Lung (tissue), 12 donors: ENCODE data around the gene CYP1A1. TPM values are rescaled to one million over a fixed set of nuclear protein-coding genes. Genes with fewer than 3 reads are reported as not detected.

Source experiments
- ATAC-seq: fragments of 200-7000 bp; cut with Tn5 transposase; one replicate; pipeline ENCODE4 v1.9.1; 2020; ENCODE audit warnings: moderate number of reproducible peaks; ENCODE audit not compliant: insufficient read depth, low FRiP score
- DNase-seq, 3 donors: peaks; one replicate each; pipeline ENCODE4 v3.0.0-alpha.2; 2013 to 2017
- H3K27ac ChIP-seq, 2 donors: one replicate each; pipeline ENCODE4 v1.5.1; 2013; ENCODE audit warnings: mild to moderate bottlenecking in 2 of 2, moderate library complexity in 2 of 2, control low read depth in 1 of 2, inconsistent platforms in 1 of 2, low read depth in 1 of 2, low read length in 1 of 2
- H3K27me3 ChIP-seq, 3 donors: one replicate each; pipeline ENCODE4 v1.5.1; 2013; ENCODE audit warnings: low read length in 2 of 3; ENCODE audit not compliant: control insufficient read depth in 3 of 3, insufficient read depth in 3 of 3
- H3K36me3 ChIP-seq, 4 donors: one replicate each; pipeline ENCODE4 v1.5.1; 2013; ENCODE audit warnings: low read length in 4 of 4, mild to moderate bottlenecking in 1 of 4, moderate library complexity in 1 of 4; ENCODE audit not compliant: control insufficient read depth in 4 of 4, insufficient read depth in 4 of 4
- H3K4me1 ChIP-seq, 5 donors: one replicate each; pipeline ENCODE4 v1.5.1; 2013; ENCODE audit warnings: low read length in 5 of 5, mild to moderate bottlenecking in 2 of 5, moderate library complexity in 1 of 5; ENCODE audit not compliant: control insufficient read depth in 5 of 5, insufficient read depth in 5 of 5
- H3K4me3 ChIP-seq: one replicate; pipeline ENCODE4 v1.5.1; 2013; ENCODE audit warnings: mild to moderate bottlenecking, control low read depth, moderate library complexity
- H3K9ac ChIP-seq, 2 donors: one replicate each; pipeline ENCODE4 v1.5.1; 2013; ENCODE audit warnings: low read length in 2 of 2, control low read depth in 1 of 2; ENCODE audit not compliant: insufficient read depth in 1 of 2
- H3K9me3 ChIP-seq, 4 donors: one replicate each; pipeline ENCODE4 v1.5.1; 2013; ENCODE audit warnings: low read length in 3 of 4, mild to moderate bottlenecking in 1 of 4, moderate library complexity in 1 of 4; ENCODE audit not compliant: control insufficient read depth in 4 of 4, insufficient read depth in 3 of 4
- CTCF ChIP-seq: IDR thresholded peaks from 2 replicates; pipeline ENCODE4 v1.5.1; 2012; ENCODE audit warnings: mild to moderate bottlenecking; ENCODE audit errors: control extremely low read depth, extremely low read depth
- WGBS, 2 donors: extraction: QIAGEN DNeasy Blood & Tissue Kit; methylation state at CpG; one replicate each; pipeline ENCODE4 v1.1.7; 2013; 5-methylcytosine and 5-hydroxymethylcytosine counted together
- polyA plus RNA-seq, 2 donors: library from polyadenylated mRNA; stranded (reverse); fragments of 200-250 nt; gene quantifications; one replicate each; pipeline ENCODE4 v1.2.1, GENCODE V29; 2013
- total RNA-seq, 2 donors: library from RNA; depleted of rRNA in 1 of 2; stranded (reverse); fragments of >200 nt in 1 of 2; gene quantifications; one replicate each; pipeline ENCODE4 v1.2.1, GENCODE V29; 2014 to 2021
- donor health status: control.
- donor health status: control.
- donor health status: Bipolar disorder and iron deficiency.
- donor health status: healthy.
- donor health status: DM: yes; HTN: yes; CAD: no.

CYP1A1 gene
- total and polyA plus RNA-seq, 4 donors = 0.31 to 15.0 (median 0.73) TPM

- ATAC-seq = no peak
- peaks cover 5 to 19% (median 10%) of the 10 kb centered on the region in 5 donors for H3K4me1 ChIP-seq
- no peak overlapping the region for H3K4me3 ChIP-seq
- WGBS, 2 donors = 65 to 86% methylated on average over 1 of the region's 1 CpG
- H3K9me3 ChIP-seq = peaks cover 0 to 3% (median 0%) of the 10 kb centered on the region in 4 donors
- DNase-seq = no peak
- no peak for TF ChIP-seq CTCF
- H3K9ac ChIP-seq = no peak overlapping the region
- H3K36me3 ChIP-seq = peaks cover 0 to 2% (median under 1%) of the 10 kb centered on the region in 4 donors
- H3K27me3 ChIP-seq = no peaks in the 10 kb centered on the region
- H3K27ac ChIP-seq = no peak overlapping the region
Observed at GRCh38 chr15:74692327-74692726, 33.0 kb downstream of the CYP1A1 start.

GRCh38 chr15:74683758-74684157 is 41.6 kb downstream of the CYP1A1 start:
- Histone ChIP-seq H3K9ac (no peak overlapping the region), H3K27ac (no peak overlapping the region), H3K27me3 (no peaks in the 10 kb centered on the region), H3K4me1 (no peaks in the 10 kb centered on the region), H3K36me3 (peaks cover 0 to 6% (median 4%) of the 10 kb centered on the region in 4 donors), H3K9me3 (peaks cover 0 to 3% (median 0%) of the 10 kb centered on the region in 4 donors), H3K4me3 (no peak overlapping the region)
- DNase-seq (no peak), ATAC-seq (no peak)
- WGBS, 2 donors = 100% methylated on average over 1 of the region's 1 CpG
- TF ChIP-seq CTCF = no peak

- WGBS, 2 donors = 92 to 97% methylated on average over 3 of the region's 3 CpGs
- no peak overlapping the region for H3K4me3 ChIP-seq
- no peak overlapping the region for H3K9ac ChIP-seq
- H3K36me3 ChIP-seq = peaks cover 0 to 5% (median 4%) of the 10 kb centered on the region in 4 donors
- H3K27me3 ChIP-seq = no peaks in the 10 kb centered on the region
- no peaks in the 10 kb centered on the region for H3K4me1 ChIP-seq
- no peak for TF ChIP-seq CTCF
- no peak overlapping the region for H3K27ac ChIP-seq
- H3K9me3 ChIP-seq = peaks cover 0 to 3% (median 0%) of the 10 kb centered on the region in 4 donors
- DNase-seq = no peak
- ATAC-seq = no peak
Observed at GRCh38 chr15:74682954-74683353, 42.4 kb downstream of the CYP1A1 start.

- no peak for DNase-seq
- Histone ChIP-seq H3K4me3 (no peak overlapping the region), H3K9me3 (peaks cover 0 to 3% (median 0%) of the 10 kb centered on the region in 4 donors), H3K4me1 (no peaks in the 10 kb centered on the region), H3K36me3 (peaks cover 0 to 5% (median 2%) of the 10 kb centered on the region in 4 donors), H3K27ac (no peak overlapping the region), H3K9ac (no peak overlapping the region), H3K27me3 (no peaks in the 10 kb centered on the region)
- TF ChIP-seq CTCF = no peak
- WGBS, 2 donors = 69 to 88% methylated on average over 2 of the region's 2 CpGs
- ATAC-seq = no peak
Observed at GRCh38 chr15:74680456-74680855, 44.9 kb downstream of the CYP1A1 start.
